ENCODE data around the gene LYZL4. TPM values are rescaled to one million over a fixed set of nuclear protein-coding genes. Genes with fewer than 3 reads are reported as not detected.
A peak's percentile ranks its signal among the peaks of the same experiment; 100 is the strongest.

The LYZL4 gene
- total RNA-seq, 2 donors from 2014 or later, result not detected

DNA sequence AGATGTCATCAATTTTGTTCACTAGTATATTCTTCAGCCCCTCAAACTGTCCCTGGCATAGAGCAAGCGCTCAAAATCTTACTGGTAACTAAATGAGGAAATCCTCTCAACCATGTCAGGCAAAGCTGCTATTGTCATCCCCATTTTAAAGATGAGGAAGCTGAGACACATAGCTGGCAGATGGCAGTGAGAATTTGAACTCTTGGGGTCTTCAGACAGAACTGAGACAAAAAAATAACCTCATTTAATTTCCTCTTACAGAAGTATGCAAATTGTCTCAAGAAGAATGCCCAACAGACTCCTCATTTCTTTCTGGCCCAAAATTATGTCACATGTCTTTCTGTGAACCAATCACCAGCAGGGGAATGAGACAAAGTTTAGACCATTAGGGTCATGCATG is 40.2 kb upstream of the LYZL4 start:
- intact Hi-C loops (cut with DNase I), result no loop called here
- no peaks in the 10 kb centered on the region for H3K27me3 ChIP-seq
- no peaks in the 10 kb centered on the region for H3K36me3 ChIP-seq
- DNase-seq, result no peak
- no peak overlapping the region for H3K4me3 ChIP-seq
- H3K9ac ChIP-seq (ENCODE audit: low read depth in 2 of 2, low read length in 2 of 2), result no peak overlapping the region
- TF ChIP-seq, protein P1, sequence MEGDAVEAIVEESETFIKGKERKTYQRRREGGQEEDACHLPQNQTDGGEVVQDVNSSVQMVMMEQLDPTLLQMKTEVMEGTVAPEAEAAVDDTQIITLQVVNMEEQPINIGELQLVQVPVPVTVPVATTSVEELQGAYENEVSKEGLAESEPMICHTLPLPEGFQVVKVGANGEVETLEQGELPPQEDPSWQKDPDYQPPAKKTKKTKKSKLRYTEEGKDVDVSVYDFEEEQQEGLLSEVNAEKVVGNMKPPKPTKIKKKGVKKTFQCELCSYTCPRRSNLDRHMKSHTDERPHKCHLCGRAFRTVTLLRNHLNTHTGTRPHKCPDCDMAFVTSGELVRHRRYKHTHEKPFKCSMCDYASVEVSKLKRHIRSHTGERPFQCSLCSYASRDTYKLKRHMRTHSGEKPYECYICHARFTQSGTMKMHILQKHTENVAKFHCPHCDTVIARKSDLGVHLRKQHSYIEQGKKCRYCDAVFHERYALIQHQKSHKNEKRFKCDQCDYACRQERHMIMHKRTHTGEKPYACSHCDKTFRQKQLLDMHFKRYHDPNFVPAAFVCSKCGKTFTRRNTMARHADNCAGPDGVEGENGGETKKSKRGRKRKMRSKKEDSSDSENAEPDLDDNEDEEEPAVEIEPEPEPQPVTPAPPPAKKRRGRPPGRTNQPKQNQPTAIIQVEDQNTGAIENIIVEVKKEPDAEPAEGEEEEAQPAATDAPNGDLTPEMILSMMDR (IDR thresholded peaks at IDR 0.05), result no peak
- no peaks in the 10 kb centered on the region for H3K4me1 ChIP-seq
- no peaks in the 10 kb centered on the region for H3K9me3 ChIP-seq
- H3K27ac ChIP-seq, result no peak overlapping the region

DNA sequence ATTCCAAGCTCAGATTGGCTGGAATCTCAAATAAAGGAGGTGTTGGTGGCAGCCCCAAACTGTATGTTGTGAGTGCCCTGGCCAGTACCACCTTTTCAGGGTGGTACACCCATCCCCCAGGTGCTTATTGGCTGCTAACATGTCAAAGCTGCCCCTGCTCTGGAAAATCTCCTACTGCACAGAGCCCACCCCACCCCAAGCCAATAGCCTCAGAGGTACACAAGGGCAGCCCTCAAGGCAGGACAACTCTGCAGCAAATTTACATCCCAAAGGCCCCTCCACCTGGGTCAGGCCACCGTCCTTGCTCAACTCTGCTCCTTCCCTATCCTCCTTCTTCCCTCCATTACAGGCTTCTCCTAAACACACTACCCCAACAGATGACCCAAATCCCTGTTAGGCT is 37.1 kb upstream of the LYZL4 start:
- TF ChIP-seq, protein P1 (IDR thresholded peaks at IDR 0.05), result no peak
- no peaks in the 10 kb centered on the region for H3K27me3 ChIP-seq
- no peaks in the 10 kb centered on the region for H3K4me1 ChIP-seq
- DNase-seq, result no peak
- H3K9ac ChIP-seq (ENCODE audit: low read depth in 2 of 2, low read length in 2 of 2), result no peak overlapping the region
- no peak overlapping the region for H3K27ac ChIP-seq
- no peak overlapping the region for H3K4me3 ChIP-seq
- H3K9me3 ChIP-seq, result no peaks in the 10 kb centered on the region
- intact Hi-C loops (cut with DNase I), result loop anchor here (5.0 kb wide), 1 partner anchor 95 kb away; no protein-coding TSS in a partner anchor
- no peaks in the 10 kb centered on the region for H3K36me3 ChIP-seq

DNA sequence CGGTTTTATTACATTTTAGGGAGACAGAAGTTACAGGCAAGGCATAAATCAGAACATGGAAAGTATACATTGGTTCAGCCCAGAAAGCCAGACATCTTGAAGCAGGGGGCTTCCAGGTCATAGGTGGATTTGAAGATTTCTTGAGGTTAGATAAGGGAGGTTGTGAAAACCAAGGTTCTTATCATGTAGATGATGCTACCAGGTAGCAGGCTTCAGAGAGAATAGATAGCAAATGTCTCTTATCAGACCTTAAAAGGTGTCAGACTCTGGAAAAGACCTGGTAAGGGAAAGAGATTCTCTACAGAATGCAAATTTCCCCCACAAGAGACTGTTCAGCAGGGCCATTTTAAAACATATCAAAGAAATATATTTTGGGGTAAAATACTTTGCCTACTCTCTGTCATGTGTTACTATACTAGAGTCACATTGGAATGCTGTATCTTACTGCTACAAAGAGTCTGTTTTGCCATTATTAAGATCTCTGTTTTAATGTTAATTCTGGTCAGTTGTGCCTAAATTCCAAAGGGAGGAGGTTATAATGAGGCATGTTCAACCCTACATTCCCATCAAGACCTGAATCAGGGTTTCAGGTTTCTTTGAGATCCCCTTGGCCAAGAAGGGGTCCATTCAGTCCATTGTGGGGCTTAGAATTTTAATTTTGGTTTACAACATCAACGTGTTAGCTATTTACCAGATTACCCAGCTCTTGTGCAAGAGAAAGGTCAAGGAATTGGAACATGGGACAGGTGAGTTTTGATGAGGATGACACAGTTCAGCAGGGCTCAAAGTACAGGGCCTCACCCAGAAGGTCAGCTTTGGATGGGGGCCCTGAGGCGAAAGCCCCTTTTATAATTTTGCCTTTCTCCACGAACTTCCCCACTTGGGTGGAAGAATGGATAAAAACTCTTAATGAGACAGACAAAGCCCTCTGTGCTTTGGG is 36.0 kb upstream of the LYZL4 start:
- intact Hi-C loops (cut with DNase I), result loop anchor here (5.0 kb wide), 1 partner anchor 96 kb away; no protein-coding TSS in a partner anchor
- H3K36me3 ChIP-seq, result no peaks in the 10 kb centered on the region
- DNase-seq, result no peak

DNA sequence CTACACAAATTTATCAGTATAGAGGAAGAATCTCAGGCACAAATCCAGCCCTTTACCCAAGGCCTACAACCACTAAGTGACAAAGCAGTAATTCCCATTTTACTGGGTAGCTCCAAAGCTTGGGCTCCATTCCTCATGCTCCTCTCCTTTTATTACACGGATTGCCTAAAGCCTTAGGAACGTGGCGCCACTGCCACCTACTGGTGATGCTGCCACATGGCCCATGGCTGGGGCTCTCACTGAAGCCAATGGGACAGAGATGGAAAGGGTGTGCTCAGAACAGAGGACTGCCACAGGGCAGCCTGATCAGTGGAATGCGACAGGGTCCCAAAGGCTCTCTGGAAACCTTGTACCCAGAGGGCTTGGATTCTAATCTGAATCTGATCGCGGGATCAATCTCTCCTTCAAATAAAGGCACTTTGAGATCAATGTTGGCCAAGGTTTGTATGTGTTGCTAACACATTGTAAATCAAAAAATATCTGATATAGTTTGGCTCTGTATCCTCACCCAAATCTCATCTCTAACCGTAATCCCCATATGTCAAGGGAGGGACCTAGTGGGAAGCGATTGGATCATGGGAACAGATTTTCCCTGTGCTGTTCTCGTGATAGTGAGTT is 33.5 kb upstream of the LYZL4 start:
- H3K9me3 ChIP-seq, result no peaks in the 10 kb centered on the region
- no peaks in the 10 kb centered on the region for H3K4me1 ChIP-seq
- no peak overlapping the region for H3K9ac ChIP-seq (ENCODE audit: low read depth in 2 of 2, low read length in 2 of 2)
- H3K27ac ChIP-seq, result no peak overlapping the region
- no peaks in the 10 kb centered on the region for H3K27me3 ChIP-seq
- intact Hi-C loops (cut with DNase I), result loop anchor here (1.0 kb wide), 1 partner anchor 197 kb away; no protein-coding TSS in a partner anchor
- H3K4me3 ChIP-seq, result no peak overlapping the region
- TF ChIP-seq, protein P1 (IDR thresholded peaks at IDR 0.05), result peak; percentile 95
- H3K36me3 ChIP-seq, result no peaks in the 10 kb centered on the region
- DNase-seq, result peak; percentile 87

More for the DNA sequence above, 36.0 kb upstream of the LYZL4 start:
- Histone ChIP-seq H3K9me3 (no peaks in the 10 kb centered on the region), H3K27me3 (no peaks in the 10 kb centered on the region), H3K4me1 (no peaks in the 10 kb centered on the region), H3K9ac (ENCODE audit: low read depth in 2 of 2, low read length in 2 of 2) (no peak overlapping the region), H3K27ac (no peak overlapping the region), H3K4me3 (no peak overlapping the region)
- TF ChIP-seq, protein P1 (IDR thresholded peaks at IDR 0.05), result no peak

DNA sequence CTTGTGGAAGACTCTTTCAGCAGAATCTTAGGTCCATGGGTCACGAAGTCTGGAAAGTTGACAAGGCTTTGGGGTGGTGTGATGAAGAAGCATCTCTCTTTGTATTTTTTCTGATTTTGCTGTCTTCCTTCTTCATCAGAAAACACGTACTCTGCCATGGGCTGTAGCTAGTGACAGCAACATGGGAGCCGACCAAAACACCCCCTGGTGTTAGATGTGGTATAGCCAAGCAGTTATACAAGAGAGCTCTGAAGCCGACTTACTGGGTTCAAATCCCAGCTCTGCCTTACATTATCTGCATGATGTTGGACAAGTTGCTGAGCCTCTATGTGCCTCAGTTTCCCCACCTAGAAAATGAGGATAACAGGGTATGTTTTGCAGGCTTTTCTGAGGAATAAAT is 32.9 kb upstream of the LYZL4 start:
- Histone ChIP-seq H3K27ac (no peak overlapping the region), H3K9ac (ENCODE audit: low read depth in 2 of 2, low read length in 2 of 2) (no peak overlapping the region), H3K4me3 (no peak overlapping the region), H3K36me3 (no peaks in the 10 kb centered on the region), H3K4me1 (no peaks in the 10 kb centered on the region), H3K27me3 (no peaks in the 10 kb centered on the region), H3K9me3 (no peaks in the 10 kb centered on the region)
- no peak for DNase-seq
- TF ChIP-seq, protein P1 (IDR thresholded peaks at IDR 0.05), result no peak
- intact Hi-C loops (cut with DNase I), result loop anchor here (1.0 kb wide), 1 partner anchor 196 kb away; no protein-coding TSS in a partner anchor
